ENCODE measurements around the gene LIAS. TPM values are rescaled to one million over a fixed set of nuclear protein-coding genes. Genes with fewer than 3 reads are reported as not detected.

Gene LIAS
- polyA plus RNA-seq, 1 donor from 2014 or later: 24.6 TPM

GRCh38 chr4:39453738-39454137 is 5.1 kb upstream of the LIAS start:
- Histone ChIP-seq H4K20me1 (ENCODE audit: insufficient read depth) (peaks cover 3% of the 10 kb centered on the region), H2AFZ (ENCODE audit: low read depth, low read length) (no peak overlapping the region), H3F3A (ENCODE audit: insufficient read depth, low read length, poor library complexity, severe bottlenecking) (no peaks in the 10 kb centered on the region), H3K27ac (ENCODE audit: low read length) (no peak overlapping the region), H3K9me2 (ENCODE audit: insufficient read depth, low read length) (no peaks in the 10 kb centered on the region), H3K4me2 (ENCODE audit: low read length) (no peak overlapping the region), H3K4me3 (ENCODE audit: low read length) (no peak overlapping the region), H3K27me3 (ENCODE audit: insufficient read depth, low read depth, low read length) (no peaks in the 10 kb centered on the region), H3K36me3 (ENCODE audit: insufficient read depth, low read length) (peaks cover 14% of the 10 kb centered on the region), H3K9ac (ENCODE audit: low read length) (no peak overlapping the region), H3K79me2 (replicated peaks; ENCODE audit: insufficient read depth, low read length) (peaks cover 22% of the 10 kb centered on the region), H3K9me3 (ENCODE audit: low read length) (no peaks in the 10 kb centered on the region)
- TF ChIP-seq TAF1 (IDR thresholded peaks at IDR 0.05; ENCODE audit: low read depth): no peak
- no peak for TF ChIP-seq EP300 (conservative IDR thresholded peaks at IDR 0.05; ENCODE audit: poor library complexity, severe bottlenecking)
- TF ChIP-seq REST (IDR thresholded peaks at IDR 0.05; ENCODE audit: borderline replicate concordance): no peak
- TF ChIP-seq EZH2 (IDR thresholded peaks at IDR 0.05; ENCODE audit: borderline replicate concordance, insufficient read depth, low read length, poor library complexity, severe bottlenecking): no peak
- no peak for TF ChIP-seq CTCF (IDR thresholded peaks at IDR 0.05; ENCODE audit: poor library complexity, severe bottlenecking)
- no peak for TF ChIP-seq MXI1 (conservative IDR thresholded peaks at IDR 0.05; ENCODE audit: poor library complexity, severe bottlenecking)
- no peak for TF ChIP-seq RAD21 (conservative IDR thresholded peaks at IDR 0.05)

GRCh38 chr4:39455486-39455885 is 3.4 kb upstream of the LIAS start:
- H3K4me2 ChIP-seq (ENCODE audit: low read length): no peak overlapping the region
- peaks cover 22% of the 10 kb centered on the region for H3K79me2 ChIP-seq (replicated peaks; ENCODE audit: insufficient read depth, low read length)

More at GRCh38 chr4:39455486-39455885, 3.4 kb upstream of the LIAS start:
- Histone ChIP-seq H3K9me3 (ENCODE audit: low read length) (no peaks in the 10 kb centered on the region), H4K20me1 (ENCODE audit: insufficient read depth) (peaks cover 3% of the 10 kb centered on the region), H3K9me2 (ENCODE audit: insufficient read depth, low read length) (no peaks in the 10 kb centered on the region), H3K27ac (ENCODE audit: low read length) (no peak overlapping the region), H3F3A (ENCODE audit: insufficient read depth, low read length, poor library complexity, severe bottlenecking) (peaks cover 5% of the 10 kb centered on the region), H2AFZ (ENCODE audit: low read depth, low read length) (no peak overlapping the region), H3K27me3 (ENCODE audit: insufficient read depth, low read depth, low read length) (no peaks in the 10 kb centered on the region), H3K36me3 (ENCODE audit: insufficient read depth, low read length) (peaks cover 14% of the 10 kb centered on the region), H3K9ac (ENCODE audit: low read length) (no peak overlapping the region), H3K4me3 (ENCODE audit: low read length) (no peak overlapping the region)
- no peak for TF ChIP-seq CTCF (IDR thresholded peaks at IDR 0.05; ENCODE audit: poor library complexity, severe bottlenecking)
- TF ChIP-seq POLR2AphosphoS5 (IDR thresholded peaks at IDR 0.05): no peak
- TF ChIP-seq TAF1 (IDR thresholded peaks at IDR 0.05; ENCODE audit: low read depth): no peak
- no peak for TF ChIP-seq EP300 (conservative IDR thresholded peaks at IDR 0.05; ENCODE audit: poor library complexity, severe bottlenecking)
- TF ChIP-seq RAD21 (conservative IDR thresholded peaks at IDR 0.05): no peak
- TF ChIP-seq MXI1 (conservative IDR thresholded peaks at IDR 0.05; ENCODE audit: poor library complexity, severe bottlenecking): no peak
- TF ChIP-seq SMC3 (conservative IDR thresholded peaks at IDR 0.05; ENCODE audit: poor library complexity): no peak
- TF ChIP-seq REST (IDR thresholded peaks at IDR 0.05; ENCODE audit: borderline replicate concordance): no peak
- no peak for TF ChIP-seq EZH2 (IDR thresholded peaks at IDR 0.05; ENCODE audit: borderline replicate concordance, insufficient read depth, low read length, poor library complexity, severe bottlenecking)
